Gastrocnemius medialis (tissue), 4 donors: ENCODE data around the gene VIL1.

Experiments used
- CTCF ChIP-seq, 5 experiments: fragments of 450-650 bp in 3 of 5; fragments of 200-600 bp in 2 of 5; sonication (generic) in 2 of 5; IDR thresholded peaks in 4 of 5; conservative IDR thresholded peaks in 1 of 5; 1 replicate in 4 of 5; 2 replicates in 1 of 5; pipeline ENCODE4 v1.5.1; 2016 to 2019; ENCODE audit warnings: antibody characterized with exemption in 5 of 5, mild to moderate bottlenecking in 3 of 5, moderate library complexity in 3 of 5
- POLR2A ChIP-seq, 2 donors: fragments of 450-650 bp; IDR thresholded peaks; one replicate each; pipeline ENCODE4 v1.6.1; 2017; ENCODE audit warnings: antibody characterized with exemption in 2 of 2, mild to moderate bottlenecking in 2 of 2, moderate library complexity in 2 of 2

GRCh38 chr2:218474527-218474926 is 55.6 kb downstream of the VIL1 start:
- TF ChIP-seq CTCF (IDR thresholded peaks at IDR 0.05 in 4 of 5, conservative IDR thresholded peaks at IDR 0.05 in 1 of 5) = no peak
- no peak for TF ChIP-seq POLR2A (IDR thresholded peaks at IDR 0.05)
